HG02763 (cell line): Measurements from ENCODE around the gene SFXN4.
"Not testable (repeated sequence)": the region's sequence is repeated elsewhere in the genome, so short reads cannot be mapped to it uniquely, and the experiment has no call there.

Experiments used
- ATAC-seq: cut with Tn5 transposase; IDR thresholded peaks from one replicate; pipeline ENCODE4 v1.9.1; 2021; ENCODE audit warnings: mild to moderate bottlenecking, moderate library complexity; ENCODE audit not compliant: unreplicated experiment

The SFXN4 gene

DNA sequence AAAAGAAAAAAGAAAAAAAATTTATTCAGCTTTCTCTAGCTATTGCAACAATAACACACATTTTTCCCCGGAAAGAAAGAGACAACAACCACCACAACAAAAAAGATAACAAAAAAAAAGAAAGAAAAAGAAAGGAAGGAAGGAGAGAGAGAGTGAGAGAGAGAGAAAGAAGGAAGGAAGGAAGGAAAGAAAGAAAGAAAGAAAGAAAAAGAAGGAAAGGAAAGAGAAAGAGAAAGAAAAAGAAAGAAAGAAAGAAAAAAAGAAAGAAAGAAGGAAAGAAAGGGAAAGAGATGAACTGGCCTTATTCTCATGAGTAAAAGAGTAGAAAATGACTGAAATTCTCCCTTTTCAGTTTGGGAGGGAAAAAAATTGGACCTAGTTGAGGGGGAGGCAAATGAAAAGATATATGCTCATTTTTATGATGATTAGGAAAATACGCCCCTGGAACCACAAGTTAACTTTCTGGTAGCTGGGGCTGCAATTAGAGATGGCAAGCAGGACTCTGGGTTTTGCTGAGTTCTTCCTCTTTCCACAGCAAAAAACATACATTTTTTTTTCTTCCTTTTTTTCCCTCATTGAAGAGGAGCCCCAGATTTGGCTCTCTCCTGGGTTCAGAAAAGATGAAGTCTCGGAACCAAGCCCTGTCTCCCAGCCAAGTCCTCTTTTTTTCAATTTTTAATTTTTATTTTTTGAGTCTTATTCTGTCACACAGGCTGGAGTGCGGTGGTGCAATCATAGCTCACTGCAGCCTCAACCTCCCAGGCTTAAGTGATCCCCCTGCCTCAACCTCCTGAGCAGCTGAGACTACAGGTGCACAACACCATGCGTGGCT, 25.7 kb upstream of the SFXN4 start:
- ATAC-seq = no peak

DNA sequence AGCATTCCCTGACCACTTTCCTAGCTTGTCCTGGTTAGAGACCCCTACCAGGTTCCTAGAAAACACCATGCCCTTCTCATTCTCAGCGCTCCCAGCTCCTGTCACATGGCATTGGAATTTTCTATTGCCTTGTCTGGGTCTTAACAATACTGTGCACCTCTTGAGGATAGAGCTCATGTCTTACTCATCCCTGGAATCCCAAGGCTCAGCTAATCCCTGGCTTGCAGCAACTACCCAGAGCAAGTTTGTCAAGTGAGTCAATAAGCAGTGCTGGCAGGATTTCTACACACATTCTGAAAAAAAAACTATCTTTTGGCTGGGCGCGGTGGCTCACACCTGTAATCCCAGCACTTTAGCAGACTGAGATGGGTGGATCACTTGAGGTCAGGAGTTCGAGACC, 24.8 kb upstream of the SFXN4 start:
- ATAC-seq = no peak

DNA sequence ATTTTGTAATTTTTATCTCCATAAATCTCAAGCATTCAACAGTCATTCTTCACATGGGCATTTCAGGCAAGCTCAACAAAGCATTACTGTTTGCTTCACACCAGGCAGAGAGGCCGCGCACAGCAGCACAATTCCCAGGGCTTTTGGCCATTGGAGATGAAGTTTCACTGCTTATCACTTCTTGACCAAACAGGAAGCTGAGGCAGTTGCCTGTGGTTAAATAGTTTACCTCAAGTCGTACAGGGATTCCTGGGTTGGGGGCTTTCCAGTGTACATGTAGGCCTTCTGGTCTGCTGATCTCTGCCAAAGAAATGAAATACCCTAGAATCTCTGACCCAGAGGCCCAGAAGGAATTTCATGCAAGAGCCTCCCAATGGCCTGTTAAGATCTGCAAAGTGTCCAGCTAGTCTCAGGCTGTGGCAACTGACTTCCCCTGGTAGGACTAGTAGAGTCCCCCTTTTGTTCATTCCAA, 24.3 kb upstream of the SFXN4 start:
- no peak for ATAC-seq

DNA sequence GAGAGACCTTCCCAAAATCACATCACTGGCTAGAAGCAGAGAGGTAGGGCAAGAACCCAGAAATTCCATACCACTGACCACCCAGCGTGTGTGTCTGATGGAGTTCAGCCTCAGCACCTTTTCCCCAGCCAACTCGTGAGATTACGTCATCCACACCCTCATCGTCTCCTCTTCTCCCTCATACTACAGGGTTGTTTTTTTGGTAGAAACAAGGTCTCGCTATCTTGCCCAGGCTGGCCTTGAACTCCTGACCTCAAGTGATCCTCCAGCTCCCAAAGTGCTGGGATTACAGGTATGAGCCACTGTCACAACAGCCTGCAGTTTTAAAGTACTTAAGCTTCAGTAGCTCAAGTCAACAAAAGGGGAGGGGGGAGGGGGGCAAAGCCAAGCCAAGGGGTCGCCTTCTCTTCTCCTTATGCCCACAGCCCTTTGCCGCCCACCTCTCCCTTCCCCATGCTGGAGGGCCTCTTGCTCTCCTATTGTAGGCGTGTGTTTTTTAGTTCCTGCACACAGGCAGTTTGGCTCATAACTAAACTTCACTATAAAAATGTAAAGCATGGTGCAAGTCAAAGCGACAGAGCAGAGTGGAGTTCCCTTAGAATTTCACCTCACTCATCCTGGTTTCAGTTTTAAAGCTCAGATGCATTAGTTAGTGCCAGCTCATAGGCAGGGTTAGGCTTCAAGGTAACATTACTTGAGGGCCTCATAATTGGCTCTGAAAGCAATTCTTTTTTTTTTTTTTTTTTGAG, 18.3 kb upstream of the SFXN4 start:
- no peak for ATAC-seq

GRCh38 chr10:119180850-119181400, 15.4 kb upstream of the SFXN4 start:
- ATAC-seq = not testable (repeated sequence)

DNA sequence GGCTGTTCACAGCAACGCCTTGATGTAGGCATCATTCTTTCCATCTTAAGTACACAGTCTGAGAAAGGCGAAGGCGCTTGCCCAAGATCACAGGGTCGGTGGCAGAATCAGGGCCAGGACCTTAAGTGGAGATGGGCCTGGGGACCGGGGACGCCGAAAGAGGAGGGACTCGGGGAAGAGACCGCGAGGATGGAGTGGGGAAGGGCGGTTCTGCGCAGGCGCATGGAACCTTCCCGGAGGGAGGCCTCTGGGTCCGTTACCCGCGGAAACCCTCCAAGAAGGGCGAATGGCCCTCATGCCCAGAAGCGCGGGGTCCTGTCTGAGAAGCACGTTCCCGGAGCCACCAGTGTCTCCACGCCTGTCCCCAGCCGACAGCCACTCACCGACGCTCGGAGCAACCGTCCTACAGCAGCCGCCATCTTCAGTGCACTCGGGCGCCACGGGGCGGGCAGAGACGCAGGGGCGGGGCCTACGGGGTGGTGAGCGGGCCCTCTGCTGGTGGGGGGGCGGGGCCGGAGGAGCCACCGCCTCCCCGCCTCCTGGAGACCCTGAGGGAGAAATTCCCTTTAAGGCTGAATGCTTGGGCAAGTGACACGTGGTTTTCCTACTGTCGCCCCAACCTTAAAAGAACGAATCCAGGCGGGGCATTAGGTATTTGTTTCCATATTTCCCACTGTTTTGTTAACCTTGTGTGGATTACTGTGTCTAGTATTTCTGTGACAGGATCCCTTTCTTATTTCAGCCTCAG, 13.0 kb upstream of the SFXN4 start, which contains the start of gene PRDX3:
TSS of gene PRDX3 (minus strand) at position 441 of the 748 bp plus-strand sequence. CDS start at position 419, 22 bp downstream.
- ATAC-seq = peak; percentile 95

GRCh38 chr10:119177708-119178371, 12.3 kb upstream of the SFXN4 start:
- no peak for ATAC-seq

- ATAC-seq = no peak
Measured at GRCh38 chr10:119176166-119176565, 10.7 kb upstream of the SFXN4 start.

DNA sequence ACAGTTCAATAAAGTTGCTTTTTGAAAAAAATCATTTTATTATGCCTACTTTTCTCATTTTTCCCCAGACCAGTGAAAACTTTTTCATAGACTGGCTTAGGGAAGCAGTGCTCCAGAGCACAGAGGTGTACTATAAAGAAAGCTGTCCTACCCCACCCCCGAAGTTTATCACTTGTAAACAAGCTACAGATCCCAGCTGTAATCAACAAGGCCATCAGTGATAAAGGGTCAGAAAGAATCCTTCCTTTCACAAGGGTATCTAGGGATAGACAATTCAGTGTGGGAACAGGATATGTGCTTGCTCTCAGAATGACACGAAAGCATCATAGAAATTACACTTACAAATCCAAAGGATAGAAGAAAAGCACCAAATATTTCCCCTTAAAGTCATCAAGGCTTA, 8.6 kb upstream of the SFXN4 start:
- ATAC-seq = no peak

DNA sequence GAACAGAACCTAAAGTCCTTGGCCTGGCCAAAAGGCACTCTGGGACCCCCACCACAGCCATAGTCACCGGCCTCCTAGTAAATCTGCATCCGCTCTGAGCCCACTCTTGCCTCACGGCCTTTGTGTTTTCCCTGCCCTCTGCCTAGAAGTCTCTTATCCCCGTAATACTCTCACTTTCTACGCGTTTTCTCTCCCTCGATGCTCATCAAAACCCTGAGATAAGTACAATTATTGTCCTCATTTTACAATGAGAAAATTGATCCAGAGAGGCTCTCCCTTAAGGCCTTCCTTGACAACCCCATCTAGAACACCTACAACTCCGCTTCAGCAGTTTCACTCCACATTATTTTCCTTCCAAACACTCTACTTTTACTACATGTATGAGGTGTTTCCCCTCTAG, 1.5 kb upstream of the SFXN4 start:
- no peak for ATAC-seq

GRCh38 chr10:119166564-119166963, 1.1 kb upstream of the SFXN4 start:
- no peak for ATAC-seq

DNA sequence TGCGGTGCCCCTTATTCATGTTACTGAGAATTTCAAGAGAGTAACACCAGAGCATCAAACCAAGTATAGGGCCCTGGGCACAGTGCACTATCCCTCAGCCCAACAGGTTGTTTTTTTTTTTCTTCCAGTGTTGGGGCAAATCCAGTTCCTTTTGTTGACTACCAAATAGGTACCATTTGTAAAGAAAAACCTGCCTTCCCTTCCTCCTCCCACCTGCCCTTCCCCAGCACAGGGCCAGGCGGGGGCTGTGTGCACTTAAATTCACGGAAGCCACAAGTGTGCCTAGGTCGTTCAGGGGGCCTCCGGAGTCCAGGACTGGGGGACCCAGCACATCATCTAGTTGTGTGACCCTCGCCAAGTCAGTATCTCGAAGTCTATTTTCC, 595 bp upstream of the SFXN4 start:
- ATAC-seq = no peak

- no peak for ATAC-seq
Measured at GRCh38 chr10:119162452-119163092, 2.9 kb downstream of the SFXN4 start.

- ATAC-seq = no peak
Measured at GRCh38 chr10:119161680-119162451, 3.6 kb downstream of the SFXN4 start.

GRCh38 chr10:119159332-119159731, 6.2 kb downstream of the SFXN4 start:
- ATAC-seq = no peak

DNA sequence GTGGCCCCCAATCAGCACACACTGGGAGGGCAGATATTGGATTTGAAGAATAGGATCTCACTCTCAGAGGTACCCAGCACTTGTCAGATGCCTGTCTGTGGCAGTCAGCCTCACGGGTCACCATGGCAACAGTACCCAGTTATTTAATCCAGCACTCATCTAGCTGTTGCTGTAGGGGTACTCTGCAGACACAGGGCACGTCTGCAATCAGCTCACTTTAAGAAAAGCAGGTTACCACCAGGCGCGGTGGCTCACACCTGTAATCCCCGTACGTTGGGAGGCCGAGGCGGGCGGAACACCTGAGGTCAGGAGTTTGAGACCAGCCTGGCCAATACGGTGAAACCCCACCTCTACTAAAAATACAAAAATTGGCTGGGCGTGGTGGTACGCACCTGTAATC, 11.9 kb downstream of the SFXN4 start:
- ATAC-seq = no peak

GRCh38 chr10:119153041-119153440, 12.5 kb downstream of the SFXN4 start:
- ATAC-seq = no peak

DNA sequence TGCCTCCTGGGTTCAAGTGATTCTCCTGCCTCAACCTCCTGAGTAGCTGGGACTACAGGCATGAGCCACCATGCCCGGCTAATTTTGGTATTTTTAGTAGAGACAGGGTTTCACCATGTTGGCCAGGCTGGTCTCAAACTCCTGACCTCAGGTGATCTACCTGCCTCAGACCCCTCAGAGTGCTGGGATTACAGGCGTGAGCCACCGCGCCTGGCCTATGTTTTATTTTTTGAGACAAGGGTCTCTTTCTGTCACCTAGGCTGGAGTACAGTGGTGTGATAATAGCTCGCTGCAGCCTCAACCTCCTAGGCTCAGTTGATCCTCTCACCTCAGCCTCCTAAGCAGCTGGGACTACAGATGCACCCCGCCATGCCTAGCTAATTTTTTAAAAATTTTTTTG, 13.9 kb downstream of the SFXN4 start:
- ATAC-seq = not testable (repeated sequence)

- ATAC-seq = no peak
Measured at GRCh38 chr10:119149729-119150128, 15.8 kb downstream of the SFXN4 start.
